ENCODE results near the gene NDUFC2.
A peak's percentile ranks its signal among the peaks of the same experiment; 100 is the strongest.
"Not testable (repeated sequence)": the region's sequence is repeated elsewhere in the genome, so short reads cannot be mapped to it uniquely, and the experiment has no call there.

NDUFC2 gene

DNA sequence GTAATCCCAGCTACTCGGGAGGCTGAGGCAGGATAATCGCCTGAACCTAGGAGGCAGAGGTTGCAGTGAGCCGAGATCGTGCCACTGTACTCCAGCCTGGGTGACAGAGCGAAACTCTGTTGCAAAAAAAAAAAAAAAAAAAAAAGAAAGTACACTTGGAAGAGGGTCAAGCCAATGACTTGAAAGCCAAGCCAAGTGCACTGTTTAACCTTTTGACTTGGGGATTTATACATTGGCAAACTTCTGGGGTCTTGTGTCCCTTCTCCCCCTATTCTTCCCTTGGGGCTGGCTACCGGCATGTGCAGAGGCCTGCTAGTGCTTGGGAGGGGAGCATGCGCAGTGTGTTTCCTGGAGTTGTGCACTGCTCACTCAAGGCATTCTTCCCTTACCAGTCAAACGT lies 30.3 kb downstream of the NDUFC2 start:
- no peak for DNase-seq

DNA sequence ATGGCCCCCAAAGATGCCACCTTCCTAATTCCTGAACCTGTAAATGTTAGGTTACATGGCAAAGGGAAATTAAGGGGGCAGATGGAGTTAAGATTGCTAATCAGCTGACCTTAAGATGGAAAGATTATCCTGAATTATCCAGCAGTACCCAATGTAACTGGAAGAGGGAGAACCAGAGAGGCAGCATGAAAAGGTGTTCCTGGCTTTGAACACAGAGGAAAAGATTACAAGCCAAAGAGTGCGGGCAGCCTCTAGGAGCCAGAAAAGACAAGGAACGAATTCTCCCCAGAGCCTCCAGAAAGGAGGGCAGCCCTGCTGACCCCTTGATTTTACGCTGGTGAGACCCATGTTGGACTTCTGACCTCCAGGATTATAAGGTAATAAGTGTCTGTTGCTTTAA lies 31.1 kb downstream of the NDUFC2 start:
- DNase-seq, result no peak

DNA sequence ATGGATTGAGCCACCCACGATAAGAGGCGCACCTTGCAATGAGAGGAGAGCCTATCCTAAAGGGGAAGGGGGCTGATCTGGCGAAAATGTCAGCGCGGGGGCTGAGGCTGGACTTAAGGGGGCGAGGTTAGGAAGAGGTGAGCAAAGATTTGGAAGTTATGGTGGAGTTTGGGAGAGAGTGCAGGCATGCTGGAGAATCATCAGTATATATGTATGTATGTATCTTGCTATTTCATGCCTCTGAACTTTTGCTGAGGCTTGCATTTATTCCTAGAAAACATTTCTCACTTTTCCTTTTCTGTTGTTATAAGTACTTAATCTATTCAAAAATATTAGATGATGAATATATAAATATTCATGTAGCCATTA lies 33.2 kb downstream of the NDUFC2 start:
- no peak for DNase-seq

DNA sequence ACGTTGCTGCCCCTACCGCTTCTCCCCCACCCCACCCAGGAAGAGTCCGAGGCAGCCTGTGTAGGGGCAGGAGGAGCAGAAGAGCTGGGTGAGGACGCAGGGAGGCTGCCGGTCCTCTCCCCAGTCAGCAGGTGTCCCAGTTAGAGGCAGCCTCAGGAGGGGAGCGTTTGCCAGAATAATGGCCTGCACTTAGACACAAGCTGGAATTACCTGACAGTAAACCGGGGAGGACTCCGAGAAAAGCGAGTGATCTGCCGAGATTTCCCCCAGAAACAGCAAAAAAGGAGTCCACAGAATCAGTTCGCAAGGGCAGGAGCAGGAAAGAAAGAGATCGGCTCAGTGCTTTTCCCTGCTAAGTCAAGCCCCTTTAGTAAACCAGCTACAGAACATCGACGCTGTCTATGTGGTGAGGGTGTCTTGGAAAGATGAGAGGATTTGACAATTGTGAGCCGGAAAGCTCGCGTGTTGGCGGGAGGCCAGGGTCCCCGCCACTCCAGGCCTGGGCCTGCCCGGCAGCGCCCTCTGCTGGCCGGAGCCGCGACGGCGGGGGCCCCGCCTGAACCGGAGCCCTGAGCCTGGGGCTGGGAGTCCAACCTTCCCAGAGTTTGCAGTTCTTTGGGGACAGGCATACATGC lies 33.7 kb downstream of the NDUFC2 start:
- DNase-seq, result peak; percentile 60 to 78

DNA sequence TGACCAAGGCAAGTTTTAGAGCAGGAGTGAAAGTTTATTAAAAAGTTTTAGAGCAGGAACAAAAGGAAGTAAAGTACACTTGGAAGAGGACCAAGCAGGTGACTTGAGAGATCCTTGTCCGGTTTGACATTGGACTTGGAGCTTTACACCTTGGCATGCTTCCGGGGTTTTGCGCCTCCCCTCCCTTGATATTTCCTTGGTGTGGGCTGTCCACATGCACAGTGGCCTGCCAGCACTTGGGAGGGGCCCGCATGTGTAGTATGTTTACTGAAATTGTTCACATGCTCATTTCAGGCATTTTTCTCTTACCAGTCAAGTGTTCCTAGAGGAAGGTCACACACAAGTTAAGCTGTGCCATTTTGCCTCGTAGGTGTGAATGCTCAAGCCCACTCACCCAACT lies 35.0 kb downstream of the NDUFC2 start:
- DNase-seq, result no peak

DNA sequence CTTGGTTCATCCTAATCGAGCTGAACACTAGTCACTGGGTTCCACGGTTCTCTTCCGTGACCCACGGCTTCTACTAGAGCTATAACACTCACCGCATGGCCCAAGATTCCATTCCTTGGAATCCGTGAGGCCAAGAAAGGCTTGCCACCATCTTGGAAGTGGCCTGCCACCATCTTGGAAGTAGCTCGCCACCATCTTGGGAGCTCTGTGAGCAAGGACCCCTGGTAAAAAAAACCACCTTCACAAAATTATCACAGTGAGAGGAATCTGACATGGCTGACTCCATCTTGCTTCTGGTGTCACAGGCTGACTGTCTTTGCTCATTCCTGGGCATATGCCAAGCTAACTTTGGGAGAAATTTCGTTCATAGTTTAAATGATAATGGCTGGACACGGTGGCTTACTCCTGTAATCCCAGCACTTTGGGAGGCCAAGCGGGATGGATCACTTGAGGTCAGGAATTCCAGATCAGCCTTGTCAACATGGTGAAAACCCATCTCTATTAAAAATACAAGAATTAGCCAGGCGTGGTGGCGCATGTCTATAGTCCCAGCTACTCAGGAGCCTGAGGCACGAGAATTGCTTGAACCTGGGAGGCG lies 37.7 kb downstream of the NDUFC2 start:
- no peak for DNase-seq

DNA sequence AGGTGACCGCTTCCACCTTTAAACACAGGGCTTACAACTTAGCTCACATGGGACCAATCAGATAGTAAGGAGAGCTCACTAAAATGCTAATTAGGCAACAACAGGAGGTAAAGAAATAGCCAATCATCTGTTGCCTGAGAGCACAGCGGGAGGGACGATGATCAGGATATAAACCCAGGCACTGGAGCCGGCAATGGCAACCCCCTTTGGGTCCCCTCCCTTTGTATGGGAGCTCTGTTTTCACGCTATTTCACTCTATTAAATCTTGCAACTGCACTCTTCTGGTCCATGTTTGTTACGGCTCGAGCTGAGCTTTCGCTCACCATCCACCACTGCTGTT lies 38.3 kb downstream of the NDUFC2 start:
- DNase-seq, result not testable (repeated sequence)

DNA sequence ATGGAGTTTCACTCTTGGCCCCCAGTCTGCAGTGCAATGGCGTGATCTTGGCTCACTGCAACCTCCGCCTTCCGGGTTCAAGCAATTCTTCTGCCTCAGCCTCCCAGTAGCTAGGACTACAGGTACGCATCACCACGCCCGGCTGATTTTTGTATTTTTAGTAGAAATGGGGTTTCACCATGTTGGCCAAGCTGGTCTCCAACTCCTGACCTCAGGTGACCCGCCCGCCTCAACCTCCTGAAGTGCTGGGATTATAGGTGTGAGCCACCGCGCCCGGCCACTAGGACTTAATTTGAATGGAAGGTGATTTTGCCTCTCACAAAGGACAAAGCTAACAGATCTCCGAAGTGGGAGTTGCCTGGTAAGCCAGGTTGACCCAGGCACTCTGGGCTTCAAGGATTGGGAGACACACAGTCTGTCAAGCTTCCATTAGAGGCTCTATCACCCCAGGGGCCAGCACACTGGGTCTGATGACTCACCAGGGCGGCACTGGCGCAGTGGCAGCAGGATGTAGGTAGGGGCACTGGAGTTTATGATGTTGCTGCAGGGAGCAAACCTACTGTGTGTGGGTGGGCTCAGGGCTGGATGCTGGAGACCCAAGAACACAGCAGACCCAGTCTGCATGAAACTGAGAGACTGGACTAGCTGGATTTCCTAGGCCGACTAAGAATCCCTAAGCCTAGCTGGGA lies 38.8 kb downstream of the NDUFC2 start:
- no peak for DNase-seq

DNA sequence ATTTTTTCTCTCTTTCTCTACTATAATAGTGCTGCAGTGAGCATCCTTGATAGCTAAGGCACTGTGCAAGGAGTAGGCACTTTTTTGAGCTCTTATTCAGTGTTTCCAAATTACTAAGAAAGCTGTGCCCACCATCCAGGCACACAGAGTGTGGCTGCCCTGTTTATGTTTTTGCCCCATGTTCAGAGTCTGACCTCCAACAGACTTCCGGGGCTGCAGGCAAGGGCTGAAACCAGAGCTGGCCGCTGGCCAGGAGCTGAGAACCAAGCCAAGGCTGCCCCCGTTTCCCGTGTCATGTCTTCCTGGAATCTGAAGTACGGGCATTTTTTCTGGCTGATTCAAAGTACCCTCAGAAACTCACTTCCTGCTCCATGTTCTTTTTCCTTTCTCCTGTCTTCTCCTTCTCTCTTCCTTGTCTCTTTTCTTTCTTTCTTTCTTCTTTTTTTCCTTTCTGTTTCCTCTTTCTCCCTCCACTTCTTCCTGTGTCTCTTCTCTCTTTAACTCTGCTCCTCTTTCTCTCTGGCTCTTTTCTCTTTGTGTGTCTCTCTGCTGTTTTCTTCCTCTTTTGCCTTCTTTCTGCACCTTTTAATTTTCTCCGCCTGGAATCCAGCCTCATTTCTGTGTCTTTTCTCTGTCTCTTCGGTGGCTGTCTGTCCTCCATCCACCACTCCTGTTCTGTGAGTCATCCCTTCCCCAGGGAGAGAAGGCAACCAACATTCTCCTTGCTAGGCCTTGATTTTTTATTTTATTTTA lies 39.6 kb downstream of the NDUFC2 start:
- no peak for DNase-seq

DNA sequence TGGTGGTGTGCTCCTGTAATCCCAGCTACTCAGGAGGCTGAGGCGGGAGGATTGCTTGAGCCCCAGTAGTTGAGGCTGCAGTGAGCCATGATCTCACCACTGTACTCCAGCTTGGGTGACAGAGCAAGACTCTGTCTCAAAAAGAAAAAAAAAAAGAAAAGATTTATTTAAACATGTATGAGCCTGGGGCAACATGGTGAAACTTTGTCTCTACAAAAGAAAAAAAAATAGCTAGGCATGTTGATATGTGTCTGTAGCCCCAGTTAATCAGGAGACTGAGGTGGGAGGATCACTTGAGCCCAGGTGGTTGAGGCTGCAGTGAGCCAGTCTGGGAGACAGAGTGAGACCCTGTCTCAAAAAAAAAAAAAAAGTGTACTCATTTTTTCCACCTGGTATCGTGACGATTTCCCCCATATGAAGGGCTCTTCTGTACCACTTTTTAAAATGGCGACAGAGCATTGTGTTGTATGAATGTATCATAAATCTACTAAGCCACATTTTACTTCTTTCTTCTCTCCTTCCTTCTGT lies 40.2 kb downstream of the NDUFC2 start:
- no peak for DNase-seq

DNA sequence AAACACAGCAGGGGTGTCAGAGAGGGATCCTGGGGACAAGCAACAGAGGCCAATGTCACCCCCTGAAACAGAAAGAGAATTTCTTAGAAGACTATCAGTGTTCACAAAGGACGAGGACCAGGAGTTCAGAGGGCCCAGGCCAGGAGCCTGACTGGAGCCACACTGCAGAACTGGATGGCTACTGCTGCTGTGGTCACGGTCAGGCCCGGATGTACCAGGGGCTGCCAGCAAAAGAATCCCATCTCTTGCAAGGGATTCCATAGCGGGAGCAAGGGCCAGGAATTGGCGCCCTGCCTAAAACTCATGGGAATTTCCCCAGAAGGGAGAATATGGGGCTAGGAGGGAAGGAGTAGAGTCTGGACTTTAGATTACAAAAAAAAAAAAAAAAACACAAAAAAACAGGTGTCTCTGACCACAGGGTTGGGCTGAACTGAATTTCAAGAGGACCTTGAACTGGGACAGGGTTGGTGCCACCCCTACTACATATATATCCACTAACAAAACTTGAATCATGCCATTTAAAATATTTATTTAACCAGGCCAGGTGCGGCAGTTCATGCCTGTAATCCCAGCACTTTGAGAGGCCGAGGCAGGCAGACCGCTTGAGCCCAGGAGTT lies 40.9 kb downstream of the NDUFC2 start:
- no peak for DNase-seq

DNA sequence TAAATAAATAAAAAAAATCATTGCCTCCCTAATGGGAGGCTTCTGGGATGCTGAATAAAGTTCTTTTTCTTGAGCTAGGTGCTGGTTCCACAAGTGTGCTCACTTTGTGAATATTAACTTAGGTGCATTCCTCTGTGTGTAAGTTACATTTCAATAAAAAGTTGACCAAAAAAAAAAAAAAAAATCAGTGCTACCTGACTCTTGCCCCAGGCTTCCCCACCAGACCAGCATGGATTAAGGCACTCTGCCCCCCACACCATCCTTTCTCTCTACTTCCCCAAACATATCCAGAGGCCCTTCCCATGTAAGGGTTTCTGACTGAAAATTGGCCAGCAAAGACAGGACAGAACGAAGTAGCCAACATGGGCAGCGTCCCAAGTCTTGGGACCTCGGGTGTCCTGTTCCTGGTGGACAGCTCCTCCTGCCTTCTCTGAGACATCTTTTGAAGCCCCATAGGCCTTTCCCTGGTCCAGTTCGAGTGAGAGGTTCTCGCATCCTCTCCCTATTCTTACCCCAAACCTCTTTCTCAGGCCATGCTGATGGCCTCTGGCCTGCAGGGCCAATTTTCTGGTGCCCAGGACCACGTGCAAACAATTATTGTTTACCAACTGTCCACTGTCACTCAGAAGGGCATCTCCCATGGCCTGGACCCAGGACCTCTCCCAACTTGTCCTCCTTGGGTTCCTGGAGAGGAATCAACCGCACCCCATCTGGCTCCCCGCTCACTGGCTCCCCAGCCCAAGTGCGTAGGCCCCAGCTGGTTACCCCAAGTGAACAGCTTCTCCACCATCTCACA lies 41.6 kb downstream of the NDUFC2 start:
- no peak for DNase-seq

DNA sequence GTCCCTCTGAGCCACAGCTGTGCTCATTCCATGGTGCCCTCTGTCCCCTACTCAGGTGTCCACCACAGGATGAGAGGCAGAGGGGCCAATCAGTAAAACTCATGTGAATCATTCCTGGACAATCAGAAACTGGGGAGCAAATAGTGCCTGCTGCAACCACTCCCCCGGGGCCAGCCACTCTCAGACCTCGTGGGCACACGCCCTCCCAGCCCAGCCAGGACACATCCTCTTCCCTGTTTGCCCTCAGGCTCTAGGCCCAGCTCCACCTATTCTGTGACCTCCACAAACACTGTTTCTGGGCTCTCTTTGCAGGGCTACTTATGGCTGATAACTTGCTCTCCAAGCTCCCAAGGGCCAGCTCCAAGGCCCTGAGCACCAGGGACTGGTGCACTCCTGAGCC lies 42.6 kb downstream of the NDUFC2 start:
- no peak for DNase-seq

DNA sequence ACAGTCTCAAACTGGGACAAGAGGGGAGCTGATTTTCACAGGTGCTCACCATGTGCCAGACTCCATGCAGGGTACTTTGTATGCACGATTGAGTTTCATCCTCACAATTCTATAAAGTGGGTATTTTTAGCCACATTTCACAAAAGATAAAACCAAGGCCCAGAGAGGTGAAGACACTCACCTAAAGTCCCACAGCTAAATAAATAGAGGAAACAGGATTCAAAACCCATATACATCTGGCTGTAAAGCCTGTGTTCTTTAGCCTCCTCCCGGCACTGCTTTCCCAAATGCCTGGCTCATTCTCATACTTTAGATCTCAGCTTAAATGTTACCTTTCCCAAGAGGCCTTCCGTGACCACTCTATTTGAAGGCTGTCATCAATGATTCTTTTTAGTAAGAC lies 43.3 kb downstream of the NDUFC2 start:
- no peak for DNase-seq

DNA sequence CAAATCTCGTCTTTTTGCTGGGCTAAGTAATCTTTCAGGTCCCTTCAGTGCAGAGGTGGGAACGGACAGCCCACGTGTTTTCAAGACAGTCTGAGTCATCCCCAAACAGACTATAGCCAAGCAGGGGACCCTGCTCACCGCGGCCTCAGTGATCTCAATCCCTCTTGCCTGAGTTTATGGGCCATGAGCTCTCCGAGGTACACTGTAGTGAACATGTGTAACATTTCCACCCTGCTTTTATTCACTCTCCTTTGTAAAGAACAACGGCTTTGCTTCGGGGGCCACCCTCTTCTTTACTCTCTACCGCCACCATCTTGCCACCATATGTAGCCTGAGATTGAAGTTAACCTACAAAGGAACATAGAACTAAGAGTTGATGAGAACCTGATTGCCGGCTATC lies 45.0 kb downstream of the NDUFC2 start:
- DNase-seq, result no peak

DNA sequence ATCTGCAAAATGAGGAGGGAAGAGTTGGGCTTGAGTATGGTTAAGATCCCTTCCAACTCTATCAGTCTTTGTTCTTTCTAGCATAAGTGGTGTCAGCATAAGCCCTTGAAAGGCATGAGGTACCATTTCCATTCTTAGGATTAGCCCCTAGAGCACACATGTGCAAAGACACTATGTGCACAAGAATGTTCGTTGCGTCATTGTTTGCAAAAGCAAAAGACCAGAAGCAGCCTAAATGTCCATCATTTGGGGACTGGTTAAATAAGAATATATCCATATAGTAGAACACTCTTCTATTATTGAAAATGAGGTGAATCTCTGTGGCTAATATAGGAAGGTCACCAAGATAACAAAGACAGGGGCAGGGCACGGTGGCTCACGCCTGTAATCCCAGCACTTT lies 46.6 kb downstream of the NDUFC2 start:
- DNase-seq, result no peak

DNA sequence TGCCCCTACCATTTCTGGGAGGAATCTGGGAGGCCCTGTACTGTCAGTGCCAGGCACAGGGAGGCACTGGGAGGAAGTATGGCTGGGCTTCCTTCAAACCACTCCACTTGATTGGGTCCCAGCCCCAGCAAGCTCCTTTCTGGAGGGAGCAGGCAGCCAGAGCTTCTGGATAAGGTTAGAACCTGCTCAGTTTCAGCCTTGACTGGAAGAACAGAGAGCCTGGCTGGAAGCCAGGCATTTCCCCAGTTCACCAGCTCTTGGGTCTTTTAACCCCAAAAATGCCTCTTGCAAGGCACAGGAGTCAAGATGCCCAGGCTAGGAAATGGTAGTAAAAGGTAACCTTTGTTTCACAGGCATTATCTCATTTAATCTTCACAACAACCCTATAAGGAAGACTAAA lies 47.6 kb downstream of the NDUFC2 start:
- DNase-seq, result no peak

DNA sequence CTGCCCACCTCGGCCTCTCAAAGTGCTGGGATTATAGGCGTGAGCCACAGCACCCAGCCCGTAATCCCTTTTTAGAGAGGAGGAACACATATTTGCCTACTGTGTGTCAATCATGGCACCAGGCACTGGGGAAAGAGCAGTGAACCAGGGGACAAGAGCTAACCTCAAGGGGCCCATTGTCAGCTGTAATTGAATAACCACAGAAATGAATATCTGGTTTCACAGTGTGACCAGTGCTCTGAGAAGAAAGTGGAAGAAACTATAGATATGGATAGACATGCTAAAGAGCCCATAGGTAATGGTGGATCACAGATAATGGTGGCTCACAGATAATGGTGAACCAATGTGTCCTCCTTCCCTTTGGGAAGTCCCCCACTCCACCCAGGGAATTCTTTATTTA lies 48.0 kb downstream of the NDUFC2 start:
- no peak for DNase-seq

DNA sequence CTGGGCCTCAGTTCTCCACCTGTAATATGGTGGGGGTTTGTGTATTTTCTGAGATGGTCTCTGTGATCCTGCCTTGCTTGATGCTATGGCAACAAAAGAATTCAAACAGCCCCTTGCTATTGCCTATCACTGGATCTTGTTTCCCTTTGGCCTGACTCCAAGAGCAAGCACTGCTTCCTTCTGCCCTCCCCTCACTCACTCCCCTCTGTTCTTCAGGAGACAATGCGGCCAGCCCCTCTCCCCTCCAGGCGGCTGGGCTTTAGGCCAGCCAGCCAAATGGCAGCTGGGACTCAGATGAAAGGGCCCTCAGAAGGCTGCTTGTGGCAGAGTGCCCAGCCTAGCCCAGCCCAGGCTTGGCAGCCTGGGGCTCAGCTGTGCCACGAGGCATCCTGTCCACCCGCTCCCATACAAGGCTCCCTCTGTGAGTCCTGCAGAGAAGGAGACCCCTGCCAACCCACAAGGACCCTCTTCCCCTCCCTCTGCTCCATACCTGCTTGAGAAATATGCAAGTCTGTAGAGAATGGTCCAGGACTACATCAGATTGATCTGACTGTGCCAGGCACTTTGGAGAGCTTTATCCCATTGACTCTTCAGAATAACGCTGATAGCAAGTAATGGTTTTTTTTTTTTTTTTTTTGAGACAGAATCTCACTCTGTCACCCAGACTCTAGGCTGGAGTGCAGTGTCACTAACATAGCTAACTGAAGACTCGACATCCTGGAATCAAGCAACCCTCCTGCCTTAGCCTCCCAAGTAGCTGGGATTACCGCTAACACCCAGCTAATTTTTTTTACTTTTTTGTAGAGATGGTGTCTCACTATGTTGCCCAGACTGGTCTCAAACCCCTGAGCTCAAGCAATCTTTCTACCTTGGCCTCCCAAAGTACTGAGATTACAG lies 49.0 kb downstream of the NDUFC2 start:
- DNase-seq, result no peak

DNA sequence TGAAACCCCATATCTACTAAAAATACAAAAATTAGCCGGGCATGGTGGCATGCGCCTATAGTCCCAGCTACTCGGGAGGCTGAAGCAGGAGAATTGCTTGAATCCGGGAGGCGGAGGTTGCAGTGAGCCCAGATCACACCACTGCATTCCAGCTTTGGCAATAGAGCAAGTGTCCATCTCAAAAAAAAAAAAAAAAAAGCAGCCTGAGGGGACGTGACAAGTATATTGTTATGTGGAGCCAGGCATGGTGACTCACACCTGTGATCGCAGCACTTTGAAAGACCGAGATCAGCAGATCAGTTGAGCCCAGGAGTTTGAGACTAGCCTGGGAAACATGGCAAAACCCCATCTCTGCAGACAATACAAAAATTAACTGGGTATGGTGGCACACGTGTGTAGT lies 51.2 kb downstream of the NDUFC2 start:
- DNase-seq, result not testable (repeated sequence)

DNA sequence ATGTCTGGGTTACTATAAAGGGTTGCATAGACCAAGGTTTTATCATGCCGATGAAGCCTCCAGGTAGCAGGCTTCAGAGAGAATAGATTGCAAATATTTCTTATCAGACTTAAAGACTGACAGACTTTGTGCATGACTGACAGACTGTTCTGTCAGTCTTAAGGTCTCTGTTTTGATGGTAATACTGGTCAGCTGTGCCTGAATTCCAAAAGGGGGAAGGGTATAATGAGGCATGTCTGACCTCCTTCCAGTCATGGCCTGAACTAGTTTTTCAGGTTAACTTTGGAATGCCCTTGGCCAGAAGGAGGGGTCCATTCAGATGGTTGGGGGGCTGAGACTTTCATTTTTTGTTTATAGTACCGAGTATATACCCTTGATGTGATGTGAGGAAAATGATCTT lies 51.9 kb downstream of the NDUFC2 start:
- no peak for DNase-seq

Measured in stimulated activated CD4-positive, alpha-beta T cell treated with anti-CD3 and anti-CD28 coated beads, Interleukin-4, amount 100 ng/mL, for 4 hours (primary cell).